ENCODE results near the gene FBXL17. TPM values are rescaled to one million over a fixed set of nuclear protein-coding genes. Genes with fewer than 3 reads are reported as not detected.
"Not testable (repeated sequence)": the region's sequence is repeated elsewhere in the genome, so short reads cannot be mapped to it uniquely, and the experiment has no call there.

Gene FBXL17
- total RNA-seq, 1 donor from 2014 or later: 11.6 TPM

GRCh38 chr5:108278285-108279240, 103.3 kb downstream of the FBXL17 start:
- TF ChIP-seq CTCF (IDR thresholded peaks at IDR 0.05; ENCODE audit: insufficient read depth, low read length, poor library complexity, severe bottlenecking): no peak
- no peak for DNase-seq (ENCODE audit: low read depth)
- Histone ChIP-seq H3K4me3 (ENCODE audit: low read depth, low read length) (no peak overlapping the region), H3K27me3 (ENCODE audit: control insufficient read depth, insufficient read depth, low read length) (no peaks in the 10 kb centered on the region), H3K36me3 (ENCODE audit: control insufficient read depth, insufficient read depth, low read length) (no peaks in the 10 kb centered on the region)

GRCh38 chr5:108276187-108277050, 105.5 kb downstream of the FBXL17 start:
- TF ChIP-seq CTCF (IDR thresholded peaks at IDR 0.05; ENCODE audit: insufficient read depth, low read length, poor library complexity, severe bottlenecking): no peak
- H3K4me3 ChIP-seq (ENCODE audit: low read depth, low read length): no peak overlapping the region
- no peak for DNase-seq (ENCODE audit: low read depth)
- H3K27me3 ChIP-seq (ENCODE audit: control insufficient read depth, insufficient read depth, low read length): no peaks in the 10 kb centered on the region
- H3K36me3 ChIP-seq (ENCODE audit: control insufficient read depth, insufficient read depth, low read length): no peaks in the 10 kb centered on the region

- not testable (repeated sequence) for H3K27me3 ChIP-seq (ENCODE audit: control insufficient read depth, insufficient read depth, low read length); DNase-seq (ENCODE audit: low read depth); H3K4me3 ChIP-seq (ENCODE audit: low read depth, low read length); H3K36me3 ChIP-seq (ENCODE audit: control insufficient read depth, insufficient read depth, low read length)
Observed at GRCh38 chr5:108274080-108274479, 107.8 kb downstream of the FBXL17 start.

- Histone ChIP-seq H3K36me3 (ENCODE audit: control insufficient read depth, insufficient read depth, low read length) (no peaks in the 10 kb centered on the region), H3K27me3 (ENCODE audit: control insufficient read depth, insufficient read depth, low read length) (no peaks in the 10 kb centered on the region), H3K4me3 (ENCODE audit: low read depth, low read length) (no peak overlapping the region)
- no peak for TF ChIP-seq CTCF (IDR thresholded peaks at IDR 0.05; ENCODE audit: insufficient read depth, low read length, poor library complexity, severe bottlenecking)
- DNase-seq (ENCODE audit: low read depth): no peak
Observed at GRCh38 chr5:108271127-108271526, 110.8 kb downstream of the FBXL17 start.

GRCh38 chr5:108266242-108266641, 115.7 kb downstream of the FBXL17 start:
- H3K36me3 ChIP-seq (ENCODE audit: control insufficient read depth, insufficient read depth, low read length): no peaks in the 10 kb centered on the region
- no peak for DNase-seq (ENCODE audit: low read depth)
- TF ChIP-seq CTCF (IDR thresholded peaks at IDR 0.05; ENCODE audit: insufficient read depth, low read length, poor library complexity, severe bottlenecking): no peak

GRCh38 chr5:108264533-108264932, 117.4 kb downstream of the FBXL17 start:
- no peak for TF ChIP-seq CTCF (IDR thresholded peaks at IDR 0.05; ENCODE audit: insufficient read depth, low read length, poor library complexity, severe bottlenecking)
- H3K36me3 ChIP-seq (ENCODE audit: control insufficient read depth, insufficient read depth, low read length): no peaks in the 10 kb centered on the region
- H3K4me3 ChIP-seq (ENCODE audit: low read depth, low read length): no peak overlapping the region
- no peak for DNase-seq (ENCODE audit: low read depth)
- no peaks in the 10 kb centered on the region for H3K27me3 ChIP-seq (ENCODE audit: control insufficient read depth, insufficient read depth, low read length)

More at GRCh38 chr5:108266242-108266641, 115.7 kb downstream of the FBXL17 start:
- no peak overlapping the region for H3K4me3 ChIP-seq (ENCODE audit: low read depth, low read length)
- no peaks in the 10 kb centered on the region for H3K27me3 ChIP-seq (ENCODE audit: control insufficient read depth, insufficient read depth, low read length)

All from kidney epithelial cell (primary cell).